Skeletal muscle tissue (tissue), 4 donors: Measurements from ENCODE around the gene PRR3. TPM values are rescaled to one million over a fixed set of nuclear protein-coding genes. Genes with fewer than 3 reads are reported as not detected.

Source experiments
- H3K27ac ChIP-seq: one replicate; pipeline ENCODE4 v1.7.0; 2013; ENCODE audit warnings: mild to moderate bottlenecking, low read depth, low read length, inconsistent platforms
- H3K27me3 ChIP-seq, 3 donors: one replicate each; pipeline ENCODE4 v1.7.0; 2013; ENCODE audit warnings: low read length in 3 of 3; ENCODE audit not compliant: control insufficient read depth in 3 of 3, insufficient read depth in 3 of 3
- H3K36me3 ChIP-seq, 3 donors: one replicate each; pipeline ENCODE4 v1.7.0; 2013; ENCODE audit warnings: low read length in 3 of 3; ENCODE audit not compliant: control insufficient read depth in 3 of 3, insufficient read depth in 3 of 3
- H3K4me1 ChIP-seq, 3 donors: one replicate each; pipeline ENCODE4 v1.7.0; 2013; ENCODE audit warnings: low read length in 3 of 3, mild to moderate bottlenecking in 3 of 3; ENCODE audit not compliant: control insufficient read depth in 3 of 3, insufficient read depth in 3 of 3
- H3K4me3 ChIP-seq, 3 donors: one replicate each; pipeline ENCODE4 v1.7.0; 2013; ENCODE audit warnings: low read length in 3 of 3
- H3K9ac ChIP-seq, 3 donors: one replicate each; pipeline ENCODE4 v1.7.0; 2013; ENCODE audit warnings: low read length in 3 of 3, mild to moderate bottlenecking in 3 of 3, moderate library complexity in 2 of 3, low read depth in 1 of 3
- H3K9me3 ChIP-seq, 3 donors: one replicate each; pipeline ENCODE4 v1.7.0; 2013; ENCODE audit warnings: low read length in 3 of 3; ENCODE audit not compliant: control insufficient read depth in 3 of 3
- total RNA-seq: library from RNA; depleted of rRNA; stranded (reverse); fragments of >200 nt; gene quantifications from one replicate; pipeline ENCODE4 v1.2.3, GENCODE V29; 2014
- donor health status: Osteomylitis.

PRR3 gene
- total RNA-seq, 1 donor from 2014 or later, result 3.7 TPM

DNA sequence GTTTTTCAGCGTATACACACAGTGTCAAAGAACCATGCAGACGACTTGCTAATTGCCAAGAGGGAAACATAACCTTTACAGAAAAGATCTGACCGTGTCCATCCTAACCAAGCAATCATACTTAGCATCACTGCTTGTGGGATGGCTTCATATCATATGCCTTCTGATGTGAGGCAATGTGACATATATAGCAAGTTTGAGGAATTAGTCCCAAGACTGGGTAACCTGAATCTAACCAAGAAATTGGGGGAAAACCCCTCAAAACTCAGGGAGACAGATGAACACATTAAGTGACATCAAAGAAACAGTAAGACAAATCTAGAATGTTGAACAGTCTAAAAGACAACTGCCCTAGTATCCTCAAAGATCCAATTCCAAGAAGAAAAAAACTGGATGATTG, 19.2 kb upstream of the PRR3 start:
- peaks cover 0 to 6% (median 0%) of the 10 kb centered on the region in 3 donors for H3K27me3 ChIP-seq
- no peak overlapping the region for H3K4me3 ChIP-seq
- H3K9me3 ChIP-seq, result no peaks in the 10 kb centered on the region
- no peaks in the 10 kb centered on the region for H3K36me3 ChIP-seq
- peaks cover 3 to 14% (median 9%) of the 10 kb centered on the region in 3 donors for H3K4me1 ChIP-seq
- no peak overlapping the region for H3K9ac ChIP-seq
- H3K27ac ChIP-seq, result no peak overlapping the region

DNA sequence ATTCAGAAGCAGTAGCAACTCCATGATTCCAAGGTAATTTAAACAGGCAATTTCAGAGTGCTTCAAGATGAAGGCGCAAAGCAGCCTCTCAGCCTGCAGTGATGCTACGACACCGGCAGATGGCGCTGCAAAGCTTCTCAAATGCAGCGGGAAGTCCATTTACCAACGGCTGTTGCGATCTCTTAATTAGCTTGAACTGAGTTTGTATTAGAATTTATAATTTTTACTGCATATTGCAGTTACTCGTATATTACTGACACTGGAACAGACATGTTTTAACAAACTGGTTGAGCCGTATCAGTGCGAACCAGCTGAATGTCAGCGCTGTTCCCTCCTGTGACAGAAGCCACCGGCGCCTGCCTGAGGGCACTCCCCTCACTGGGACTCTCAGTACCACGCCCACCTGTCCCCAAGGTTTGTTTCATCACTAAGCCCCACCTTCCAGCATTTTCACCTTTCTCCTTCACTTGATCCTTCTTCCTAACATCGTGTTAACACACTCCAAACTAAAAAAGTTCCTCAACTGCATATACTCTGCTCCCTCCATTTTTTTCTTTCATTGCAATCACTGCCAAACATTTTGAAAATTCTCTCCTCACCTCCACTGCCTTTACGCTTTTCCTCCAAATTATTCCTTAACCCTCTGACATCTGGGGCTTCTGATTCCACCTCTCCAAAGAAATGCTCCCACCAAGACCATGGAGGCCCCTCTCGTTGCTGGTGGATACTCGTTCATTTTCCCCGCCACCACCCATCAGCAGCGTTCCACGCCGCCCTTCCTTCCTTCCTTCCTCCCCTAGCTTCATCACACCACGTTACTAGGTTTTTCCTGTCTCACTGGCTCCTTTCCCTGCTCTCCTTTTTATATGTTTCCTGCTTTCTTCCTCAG, 15.3 kb upstream of the PRR3 start:
- no peak overlapping the region for H3K27ac ChIP-seq
- peaks cover 3 to 19% (median 9%) of the 10 kb centered on the region in 3 donors for H3K4me1 ChIP-seq
- no peaks in the 10 kb centered on the region for H3K9me3 ChIP-seq
- H3K36me3 ChIP-seq, result peaks cover 4 to 10% (median 6%) of the 10 kb centered on the region in 3 donors
- peak overlapping the region in 2 of 3 donors; percentile 47 to 48 for H3K9ac ChIP-seq
- H3K27me3 ChIP-seq, result peaks cover 0 to 6% (median 0%) of the 10 kb centered on the region in 3 donors
- peak overlapping the region; percentile 52 to 79 (median 56) for H3K4me3 ChIP-seq

DNA sequence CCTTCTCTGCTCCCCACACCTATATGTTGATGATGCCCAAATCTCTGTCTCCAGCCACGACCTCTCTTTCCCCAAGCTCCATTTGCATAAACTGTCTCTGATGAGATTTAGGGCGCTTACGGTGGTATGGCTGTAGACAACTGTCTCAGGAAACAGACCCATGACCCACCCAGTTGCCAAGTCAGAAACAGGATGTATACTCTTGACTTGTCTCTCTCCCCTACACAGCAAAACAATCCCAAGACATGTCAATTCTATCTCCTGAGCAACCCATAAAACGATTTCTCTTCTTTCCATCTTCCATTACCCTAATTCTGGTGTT, 14.7 kb upstream of the PRR3 start:
- H3K9me3 ChIP-seq, result no peaks in the 10 kb centered on the region
- peaks cover 0 to 6% (median 0%) of the 10 kb centered on the region in 3 donors for H3K27me3 ChIP-seq
- H3K4me3 ChIP-seq, result no peak overlapping the region
- H3K36me3 ChIP-seq, result peaks cover 9 to 15% (median 10%) of the 10 kb centered on the region in 3 donors
- no peak overlapping the region for H3K9ac ChIP-seq
- peaks cover 3 to 19% (median 9%) of the 10 kb centered on the region in 3 donors for H3K4me1 ChIP-seq
- no peak overlapping the region for H3K27ac ChIP-seq

DNA sequence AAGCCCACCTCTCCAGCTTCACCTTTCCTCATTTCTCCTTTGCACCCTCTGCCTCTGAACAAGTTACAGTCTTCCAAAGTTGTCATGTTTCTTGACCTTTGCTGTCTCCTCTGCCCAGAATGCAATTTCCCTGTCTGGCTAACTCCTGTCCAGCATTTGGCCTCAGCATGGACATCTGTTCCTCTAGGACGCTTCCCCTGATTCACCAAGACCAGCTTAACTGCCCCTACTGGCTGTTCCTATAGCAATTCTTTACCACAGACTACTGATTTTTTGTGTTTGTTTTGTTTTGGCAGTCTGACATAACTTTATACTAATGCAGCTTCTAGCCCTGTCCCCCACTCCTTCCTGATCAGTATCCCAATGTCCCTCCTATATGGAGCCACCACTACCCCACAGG, 14.2 kb upstream of the PRR3 start:
- no peak overlapping the region for H3K4me3 ChIP-seq
- H3K36me3 ChIP-seq, result peaks cover 9 to 17% (median 10%) of the 10 kb centered on the region in 3 donors
- no peak overlapping the region for H3K27ac ChIP-seq
- H3K9ac ChIP-seq, result no peak overlapping the region
- H3K9me3 ChIP-seq, result no peaks in the 10 kb centered on the region
- H3K4me1 ChIP-seq, result peaks cover 3 to 19% (median 9%) of the 10 kb centered on the region in 3 donors
- H3K27me3 ChIP-seq, result peaks cover 0 to 6% (median 0%) of the 10 kb centered on the region in 3 donors

DNA sequence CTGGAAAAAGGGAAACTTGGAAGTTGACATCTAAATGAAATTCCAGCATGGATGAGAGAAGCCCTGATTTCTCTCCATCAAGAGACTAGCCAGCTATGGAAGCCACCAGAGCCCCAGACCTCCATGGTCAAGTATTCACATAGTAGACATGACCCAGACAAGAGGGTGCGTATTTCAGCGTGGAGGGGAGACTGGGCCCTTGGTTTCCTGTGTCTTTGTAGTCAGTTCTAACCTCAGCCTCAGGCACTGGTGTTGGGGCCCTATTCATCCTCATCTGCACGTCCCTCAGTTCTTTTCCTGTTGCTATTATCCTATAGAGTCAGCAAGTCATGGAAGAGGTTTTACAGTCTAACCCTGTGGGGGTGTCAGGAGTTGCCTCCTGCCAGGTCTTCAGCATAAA, 13.3 kb upstream of the PRR3 start:
- no peak overlapping the region for H3K4me3 ChIP-seq
- H3K9me3 ChIP-seq, result no peaks in the 10 kb centered on the region
- H3K27ac ChIP-seq, result no peak overlapping the region
- H3K27me3 ChIP-seq, result peaks cover 0 to 6% (median 0%) of the 10 kb centered on the region in 3 donors
- peaks cover 10 to 17% (median 13%) of the 10 kb centered on the region in 3 donors for H3K36me3 ChIP-seq
- peaks cover 3 to 27% (median 14%) of the 10 kb centered on the region in 3 donors for H3K4me1 ChIP-seq
- H3K9ac ChIP-seq, result no peak overlapping the region

DNA sequence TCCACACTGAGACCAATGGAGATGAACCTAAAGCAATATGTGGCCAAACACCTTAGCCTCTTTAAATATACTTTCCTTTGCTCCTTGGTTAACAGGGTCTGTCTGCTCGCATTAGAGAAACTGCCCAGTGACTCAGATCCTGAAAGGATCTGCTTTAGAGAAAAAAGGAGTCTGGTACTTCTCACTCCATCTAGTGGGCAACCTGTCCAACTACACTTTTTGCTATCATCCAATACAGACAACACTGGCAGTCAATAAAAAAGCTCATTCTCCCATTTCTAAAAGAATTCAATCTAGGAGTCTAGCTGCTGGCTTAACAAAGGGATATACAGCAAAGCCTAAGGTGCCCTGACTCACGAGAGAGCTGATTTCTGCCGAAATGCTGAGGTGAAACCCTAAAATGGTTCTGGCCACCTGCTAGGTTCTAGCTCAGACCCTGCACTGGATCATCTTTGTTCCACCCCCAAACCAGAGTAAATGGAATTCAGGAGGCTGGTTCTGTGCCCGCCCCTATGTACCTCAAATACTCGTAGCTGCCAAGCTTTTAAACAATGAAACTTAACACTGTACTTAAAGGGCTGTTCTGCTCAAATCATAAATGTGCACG, 12.3 kb upstream of the PRR3 start:
- H3K9ac ChIP-seq, result no peak overlapping the region
- peaks cover 14 to 21% (median 15%) of the 10 kb centered on the region in 3 donors for H3K36me3 ChIP-seq
- H3K4me1 ChIP-seq, result peaks cover 3 to 30% (median 15%) of the 10 kb centered on the region in 3 donors
- H3K4me3 ChIP-seq, result no peak overlapping the region
- H3K9me3 ChIP-seq, result no peaks in the 10 kb centered on the region
- no peak overlapping the region for H3K27ac ChIP-seq
- H3K27me3 ChIP-seq, result peaks cover 0 to 6% (median 0%) of the 10 kb centered on the region in 3 donors

DNA sequence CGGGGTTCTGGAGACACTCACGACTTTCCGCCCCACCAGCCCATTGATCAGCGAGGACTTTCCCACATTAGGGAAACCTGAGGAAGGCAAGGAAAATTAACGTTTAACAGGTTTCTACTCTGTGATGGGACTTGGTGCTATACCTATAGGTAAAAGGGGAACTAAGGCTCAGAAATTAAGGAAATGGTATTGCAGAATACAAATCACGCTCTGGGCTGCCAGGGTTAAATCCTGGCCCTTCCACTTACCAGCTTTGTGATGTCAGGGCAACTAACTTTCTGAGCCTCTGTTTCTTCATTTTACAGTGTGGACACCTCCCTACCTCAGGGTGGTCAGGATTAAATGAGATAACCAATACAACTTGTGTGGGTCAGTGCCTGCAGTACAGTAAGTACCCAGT, 9.6 kb upstream of the PRR3 start:
- Histone ChIP-seq H3K27ac (no peak overlapping the region), H3K9ac (no peak overlapping the region), H3K27me3 (no peaks in the 10 kb centered on the region), H3K9me3 (no peaks in the 10 kb centered on the region), H3K4me1 (peaks cover 0 to 21% (median 6%) of the 10 kb centered on the region in 3 donors), H3K4me3 (no peak overlapping the region), H3K36me3 (peaks cover 24 to 42% (median 34%) of the 10 kb centered on the region in 3 donors)

DNA sequence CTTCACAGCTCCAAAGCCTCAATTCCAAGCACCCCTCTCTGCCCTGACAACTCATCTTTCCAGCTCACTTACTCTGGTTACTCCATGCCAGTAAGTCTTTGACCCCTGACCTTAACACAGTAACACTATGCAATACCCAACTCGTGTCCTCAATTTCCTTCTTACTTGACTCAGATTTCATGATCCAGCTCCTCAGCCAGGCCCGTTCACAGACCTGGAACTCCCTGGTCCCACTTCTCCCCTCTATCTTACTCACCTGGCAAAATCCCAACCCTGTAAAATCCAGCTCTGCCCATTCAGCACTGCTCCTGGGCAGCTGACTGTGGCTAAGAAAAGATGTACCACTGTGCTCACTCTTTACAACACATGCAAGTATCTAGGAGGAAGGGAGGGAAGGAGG, 8.7 kb upstream of the PRR3 start:
- no peaks in the 10 kb centered on the region for H3K9me3 ChIP-seq
- no peak overlapping the region for H3K27ac ChIP-seq
- peaks cover 0 to 16% (median 6%) of the 10 kb centered on the region in 3 donors for H3K4me1 ChIP-seq
- peaks cover 33 to 51% (median 43%) of the 10 kb centered on the region in 3 donors for H3K36me3 ChIP-seq
- no peak overlapping the region for H3K9ac ChIP-seq
- no peaks in the 10 kb centered on the region for H3K27me3 ChIP-seq
- no peak overlapping the region for H3K4me3 ChIP-seq

DNA sequence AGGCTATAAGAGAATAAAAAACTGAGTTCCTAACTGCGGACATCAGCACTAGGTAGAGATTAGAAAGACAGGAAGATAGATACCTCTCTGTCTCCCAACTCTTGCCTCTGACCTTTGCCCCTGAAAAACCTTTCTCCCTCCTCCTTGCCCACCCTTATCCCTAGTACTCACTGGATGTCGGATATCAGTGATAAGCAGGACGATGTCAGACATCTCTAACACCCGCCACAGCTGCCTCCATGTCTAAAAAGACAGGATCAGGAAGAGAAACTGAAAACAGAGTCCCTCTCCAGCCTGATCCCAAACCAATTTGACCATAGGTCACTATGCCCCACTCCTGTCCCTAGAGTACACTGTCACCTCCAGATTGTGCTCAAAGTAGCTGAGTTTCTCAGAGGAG, 2.7 kb upstream of the PRR3 start:
- Histone ChIP-seq H3K27me3 (no peaks in the 10 kb centered on the region), H3K9ac (no peak overlapping the region), H3K36me3 (peaks cover 23 to 46% (median 41%) of the 10 kb centered on the region in 3 donors), H3K27ac (no peak overlapping the region), H3K9me3 (no peaks in the 10 kb centered on the region), H3K4me3 (peak overlapping the region in 1 of 3 donors; percentile 99), H3K4me1 (peaks cover 15 to 31% (median 19%) of the 10 kb centered on the region in 3 donors)
